ENCODE data around the gene LMAN1L. TPM values are rescaled to one million over a fixed set of nuclear protein-coding genes. Genes with fewer than 3 reads are reported as not detected.

Gene LMAN1L
- total and polyA plus RNA-seq, 2 of the 4 experiments (the other 2 are of a cell fraction) = not detected

- Histone ChIP-seq H2BK120ac (ENCODE audit: low read depth, low read length) (no peak overlapping the region), H3K4me2 (ENCODE audit: low read depth, low read length) (no peak overlapping the region), H3K9me1 (ENCODE audit: insufficient read depth, low read length) (0 out of 2 replicates have a peak, but pooled peaks cover 4% of the 10 kb centered on the region), H3K79me1 (ENCODE audit: low read depth in 1 of 2, low read length in 2 of 2) (no peaks in the 10 kb centered on the region), H4K5ac (ENCODE audit: low read depth, low read length) (no peak overlapping the region), H2BK15ac (ENCODE audit: low read depth, low read length) (no peak overlapping the region), H2BK20ac (ENCODE audit: low read depth, low read length) (no peak overlapping the region), H3K4ac (ENCODE audit: low read depth, low read length) (no peak overlapping the region), H2AK5ac (ENCODE audit: low read depth, low read length) (no peak overlapping the region), H3K4me3 (ENCODE audit: insufficient read depth, low read depth, low read length) (no peak overlapping the region), H4K20me1 (ENCODE audit: insufficient read depth, low read length) (peaks cover 4% of the 10 kb centered on the region), H4K91ac (ENCODE audit: insufficient read depth, low read depth, low read length) (no peak overlapping the region), H3K23ac (ENCODE audit: low read depth, low read length) (no peak overlapping the region), H3K14ac (replicated peaks; ENCODE audit: low read depth, low read length) (no peak overlapping the region), H3K4me1 (ENCODE audit: control insufficient read depth, insufficient read depth, low read length) (no peaks in the 10 kb centered on the region), H2AFZ (replicated peaks; ENCODE audit: low read length, poor library complexity) (no peak overlapping the region), H3K27ac (ENCODE audit: insufficient read depth, low read length) (no peak overlapping the region), H3K9me3 (ENCODE audit: control insufficient read depth, insufficient read depth, low read length) (no peaks in the 10 kb centered on the region), H3K56ac (ENCODE audit: extremely low read depth, insufficient read depth, low read length) (no peak overlapping the region), H3K27me3 (ENCODE audit: control insufficient read depth, insufficient read depth, low read length) (peaks cover 52% of the 10 kb centered on the region), H3K9ac (ENCODE audit: low read depth, low read length) (no peak overlapping the region), H3K18ac (ENCODE audit: low read depth, low read length) (no peak overlapping the region), H2AK9ac (replicated peaks; ENCODE audit: low read depth, low read length, poor library complexity) (no peak overlapping the region), H4K8ac (ENCODE audit: low read depth in 2 of 2, low read length in 2 of 2) (no peak overlapping the region), H3K36me3 (ENCODE audit: control insufficient read depth, insufficient read depth, low read length) (no peaks in the 10 kb centered on the region), H2BK5ac (ENCODE audit: low read depth, low read length, poor library complexity, severe bottlenecking) (no peak overlapping the region)
- intact Hi-C loops (cut with micrococcal nuclease) = no loop called here
- TF ChIP-seq RAD21 (IDR thresholded peaks at IDR 0.05; ENCODE audit: low read length) = no peak
- TF ChIP-seq POLR2A (IDR thresholded peaks at IDR 0.05; ENCODE audit: low read depth, low read length) = no peak
- TF ChIP-seq SMC3 (IDR thresholded peaks at IDR 0.05; ENCODE audit: low read depth, low read length) = no peak
- in situ Hi-C loops (cut with MboI; ENCODE audit: low sequenced_read_pairs) = no loop called here
- BruUV-seq (replicated peaks) = no TSS peak
- POLR2A ChIA-PET (ENCODE audit: unreplicated experiment) = no interaction called here
- CTCF ChIA-PET = no interaction called here
- ATAC-seq (ENCODE audit: low read depth) (no peak), DNase-seq (no peak)
- 60% methylated on average over 1 of the region's 7 CpGs; no CpG with 5 or more reads in 1 of the 2 experiments for whole genome bisulfite sequencing, 2 experiments (ENCODE audit: extremely low coverage in 2 of 2, insufficient read length in 1 of 2)
- dilution Hi-C loops (cut with HindIII; ENCODE audit: low sequenced_read_pairs, unreplicated experiment) = no loop called here
Observed at GRCh38 chr15:74821790-74822158, 9.1 kb downstream of the LMAN1L start.

All from IMR-90 (cell line).